CD4-positive, alpha-beta T cell treated with Interleukin-6 for 4 hours (primary cell): Measurements from ENCODE around the gene CHRDL1.
"Not testable (repeated sequence)": the region's sequence is repeated elsewhere in the genome, so short reads cannot be mapped to it uniquely, and the experiment has no call there.

Experiments used
- DNase-seq: peaks from one replicate; pipeline ENCODE4 v3.0.0-alpha.2; 2020; ENCODE audit warnings: mixed read lengths

CHRDL1 gene

GRCh38 chrX:110657073-110657472 is 138.5 kb downstream of the CHRDL1 start:
- no peak for DNase-seq

- not testable (repeated sequence) for DNase-seq
Observed at GRCh38 chrX:110654280-110654679, 141.3 kb downstream of the CHRDL1 start.

- DNase-seq, result no peak
Observed at GRCh38 chrX:110646386-110646785, 149.2 kb downstream of the CHRDL1 start.
